PC-3 (cell line): ENCODE results near the gene SCUBE1.

Experiments
- CTCF ChIP-seq: fragments of 300-600 bp; sonication (generic); conservative IDR thresholded peaks from 2 replicates; pipeline ENCODE4 v1.5.1; 2017; ENCODE audit warnings: antibody characterized with exemption, low read depth, mild to moderate bottlenecking, low read length
- EZH2 ChIP-seq: fragments of 300-600 bp; sonication (generic); IDR thresholded peaks from one replicate; pipeline ENCODE4 v1.6.1; 2017; ENCODE audit warnings: antibody characterized with exemption, mild to moderate bottlenecking, low read length; ENCODE audit not compliant: unreplicated experiment

- no peak for TF ChIP-seq CTCF
- TF ChIP-seq EZH2: no peak
These were observed 41.3 kb downstream of the SCUBE1 start for GRCh38 chr22:43301866-43302265.
